WTC11 (cell line): ENCODE measurements around the gene FAS. TPM values are rescaled to one million over a fixed set of nuclear protein-coding genes. Genes with fewer than 3 reads are reported as not detected.

Experiments
- ATAC-seq: fragments of 200-7000 bp; cut with Tn5 transposase; 2 replicates; pipeline ENCODE4 v1.10.0; 2021; ENCODE audit warnings: mild to moderate bottlenecking, moderate library complexity
- CTCF ChIA-PET: fragments of 300-600 bp; sonication (Branson Sonifier 250); formaldehyde crosslinking; loops from one replicate; lab custom pipeline; 2021; ENCODE audit warnings: antibody characterized with exemption; lab: Charles Lee
- POLR2A ChIA-PET: fragments of 350-600 bp; sonication (Branson Sonifier 250); formaldehyde crosslinking; loops from one replicate; lab custom pipeline; 2021; ENCODE audit warnings: antibody characterized with exemption; lab: Charles Lee
- DNase-seq: peaks from one replicate; pipeline ENCODE4 v3.0.0; 2021; ENCODE audit warnings: low spot score
- H3K27ac Mint-ChIP-seq: 2 replicates; pipeline ENCODE4 v1.8.0; 2021; ENCODE audit warnings: mixed read lengths
- H3K27me3 Mint-ChIP-seq: 2 replicates; pipeline ENCODE4 v1.8.0; 2021; ENCODE audit warnings: low read depth, mild to moderate bottlenecking, moderate library complexity, mixed read lengths
- H3K36me3 Mint-ChIP-seq: 2 replicates; pipeline ENCODE4 v1.8.0; 2021; ENCODE audit warnings: mixed read lengths
- H3K4me1 Mint-ChIP-seq: 2 replicates; pipeline ENCODE4 v1.8.0; 2022; ENCODE audit warnings: mixed read lengths
- H3K4me3 Mint-ChIP-seq: 2 replicates; pipeline ENCODE4 v1.8.0; 2021; ENCODE audit warnings: mild to moderate bottlenecking, moderate library complexity, mixed read lengths
- H3K9me3 Mint-ChIP-seq: 2 replicates; pipeline ENCODE4 v1.8.0; 2021; ENCODE audit warnings: mixed read lengths
- AFF4 ChIP-seq: sonication (generic); formaldehyde crosslinking; IDR thresholded peaks from 2 replicates; pipeline ENCODE4 v1.8.1; 2023; ENCODE audit warnings: mild to moderate bottlenecking, missing genetic modification reagents, borderline replicate concordance
- AR ChIP-seq: fragments of 250-450 bp; sonication (Bioruptor Pico); IDR thresholded peaks from 2 replicates; pipeline ENCODE4 v1.9.0; 2021; ENCODE audit warnings: mild to moderate bottlenecking
- CREM ChIP-seq: sonication (generic); formaldehyde crosslinking; IDR thresholded peaks from 2 replicates; pipeline ENCODE4 v1.8.1; 2022; ENCODE audit warnings: mild to moderate bottlenecking, missing genetic modification reagents, moderate library complexity
- ETV6 ChIP-seq: sonication (generic); formaldehyde crosslinking; IDR thresholded peaks from 2 replicates; pipeline ENCODE4 v1.8.1; 2022; ENCODE audit warnings: mild to moderate bottlenecking, missing genetic modification reagents
- FOXJ3 ChIP-seq: sonication (generic); formaldehyde crosslinking; IDR thresholded peaks from 2 replicates; pipeline ENCODE4 v1.9.0; 2021; ENCODE audit warnings: missing genetic modification reagents, mild to moderate bottlenecking, borderline replicate concordance
- FOXP4 ChIP-seq: sonication (generic); formaldehyde crosslinking; IDR thresholded peaks from 2 replicates; pipeline ENCODE4 v1.8.0; 2022; ENCODE audit warnings: mild to moderate bottlenecking, missing genetic modification reagents
- HMGA2 ChIP-seq: fragments of 250-450 bp; sonication (Bioruptor Pico); IDR thresholded peaks from 2 replicates; pipeline ENCODE4 v1.4.0; 2021; ENCODE audit warnings: mild to moderate bottlenecking, moderate library complexity
- NFYB ChIP-seq: sonication (generic); formaldehyde crosslinking; conservative IDR thresholded peaks from 2 replicates; pipeline ENCODE4 v1.8.0; 2022; ENCODE audit warnings: low read depth, missing genetic modification reagents
- PRRX2 ChIP-seq: fragments of 250-450 bp; sonication (Bioruptor Pico); IDR thresholded peaks from 2 replicates; pipeline ENCODE4 v1.8.0; 2021; ENCODE audit warnings: mild to moderate bottlenecking
- SMAD3 ChIP-seq: sonication (generic); formaldehyde crosslinking; IDR thresholded peaks from 2 replicates; pipeline ENCODE4 v1.8.0; 2022; ENCODE audit warnings: missing genetic modification reagents, mild to moderate bottlenecking, borderline replicate concordance
- SP1 ChIP-seq: sonication (generic); formaldehyde crosslinking; conservative IDR thresholded peaks from 2 replicates; pipeline ENCODE4 v1.8.1; 2022; ENCODE audit warnings: missing genetic modification reagents
- TCF7 ChIP-seq: sonication (generic); formaldehyde crosslinking; IDR thresholded peaks from 2 replicates; pipeline ENCODE4 v1.8.0; 2022; ENCODE audit warnings: mild to moderate bottlenecking, low read depth, missing genetic modification reagents, moderate library complexity
- ZBTB43 ChIP-seq: sonication (generic); formaldehyde crosslinking; IDR thresholded peaks from 2 replicates; pipeline ENCODE4 v1.8.1; 2023; ENCODE audit warnings: mild to moderate bottlenecking, missing genetic modification reagents
- ZNF263 ChIP-seq: sonication (generic); formaldehyde crosslinking; IDR thresholded peaks from 2 replicates; pipeline ENCODE4 v1.8.1; 2022; ENCODE audit warnings: low read depth, mild to moderate bottlenecking, moderate library complexity, missing genetic modification reagents
- ZNF423 ChIP-seq: fragments of 250-450 bp; sonication (Bioruptor Pico); IDR thresholded peaks from 2 replicates; pipeline ENCODE4 v2.1.2; 2022; ENCODE audit warnings: mild to moderate bottlenecking, moderate library complexity
- ZNF512 ChIP-seq: sonication (generic); formaldehyde crosslinking; IDR thresholded peaks from 2 replicates; pipeline ENCODE4 v1.8.1; 2022; ENCODE audit warnings: missing genetic modification reagents, borderline replicate concordance
- total RNA-seq: library from RNA; stranded (reverse); gene quantifications from 3 replicates; pipeline ENCODE4 v1.2.3, GENCODE V29; 2021

Gene FAS
- total RNA-seq, 1 experiment from 2014 or later: 4.1 TPM

GRCh38 chr10:88944813-88945212 lies 45.8 kb upstream of the FAS start:
- H3K4me3 Mint-ChIP-seq: no peak overlapping the region
- H3K27ac Mint-ChIP-seq: no peak overlapping the region
- H3K27me3 Mint-ChIP-seq: no peaks in the 10 kb centered on the region
- ATAC-seq (no peak), DNase-seq (no peak)
- H3K4me1 Mint-ChIP-seq: no peaks in the 10 kb centered on the region
- no peaks in the 10 kb centered on the region for H3K9me3 Mint-ChIP-seq
- TF ChIP-seq ZNF512 (CRISPR knock-in tag) (no peak), AFF4 (CRISPR knock-in tag) (no peak), FOXJ3 (no peak), NFYB (CRISPR knock-in tag) (no peak), ETV6 (CRISPR knock-in tag) (no peak), ZBTB43 (no peak), ZNF263 (CRISPR knock-in tag) (no peak), SMAD3 (CRISPR knock-in tag) (no peak), HMGA2 (CRISPR knock-in tag) (no peak), PRRX2 (CRISPR knock-in tag) (no peak)
- no peaks in the 10 kb centered on the region for H3K36me3 Mint-ChIP-seq
- ChIA-PET CTCF (interaction anchor here (1.1 to 1.2 kb wide), 2 partner anchors 12 to 45 kb away, joined by 4 read pairs; no protein-coding TSS in a partner anchor), POLR2A (no interaction called here)

- Mint-ChIP-seq H3K36me3 (no peaks in the 10 kb centered on the region), H3K4me1 (peaks cover 4% of the 10 kb centered on the region), H3K27ac (no peak overlapping the region), H3K9me3 (no peaks in the 10 kb centered on the region), H3K4me3 (no peak overlapping the region), H3K27me3 (no peaks in the 10 kb centered on the region)
- ATAC-seq (no peak), DNase-seq (no peak)
- TF ChIP-seq TCF7 (no peak), PRRX2 (CRISPR knock-in tag) (no peak), CREM (CRISPR knock-in tag) (no peak), AR (CRISPR knock-in tag) (no peak), FOXP4 (CRISPR knock-in tag) (no peak), ZNF423 (no peak), SP1 (CRISPR knock-in tag) (no peak)
- CTCF ChIA-PET: interaction anchor here (1.2 kb wide), 1 partner anchor 14 kb away, joined by 4 read pairs; no protein-coding TSS in a partner anchor
- POLR2A ChIA-PET: no interaction called here
Observed at GRCh38 chr10:88946200-88946599, 44.4 kb upstream of the FAS start.
